Measurements from ENCODE around the gene ALOX12.
"Not testable (repeated sequence)": the region's sequence is repeated elsewhere in the genome, so short reads cannot be mapped to it uniquely, and the experiment has no call there.

Gene ALOX12

GRCh38 chr17:6995500-6996255 lies at the start of gene ALOX12:
Gene ALOX12 (plus strand): TSS chr17:6996049. CDS start chr17:6996118, 69 bp downstream.
- H3K27me3 ChIP-seq: no peaks in the 10 kb centered on the region
- no peak for TF ChIP-seq CTCF (IDR thresholded peaks at IDR 0.05)

GRCh38 chr17:6947745-6948144 lies 48.1 kb upstream of the ALOX12 start:
- peak overlapping the region; percentile 75 for H3K27ac ChIP-seq
- no peaks in the 10 kb centered on the region for H3K9me3 ChIP-seq
- no peak for TF ChIP-seq CTCF (IDR thresholded peaks at IDR 0.05)
- H3K36me3 ChIP-seq: no peaks in the 10 kb centered on the region
- H3K4me1 ChIP-seq (ENCODE audit: control insufficient read depth in 1 of 2, insufficient read depth in 1 of 2, low read depth in 1 of 2, low read length in 1 of 2): peaks cover 27 to 33% of the 10 kb centered on the region in 2 experiments
- no peaks in the 10 kb centered on the region for H3K27me3 ChIP-seq
- H3K4me3 ChIP-seq (ENCODE audit: low read depth in 1 of 2, low read length in 1 of 2): no peak overlapping the region

More at GRCh38 chr17:6995500-6996255, at the start of gene ALOX12:
- peak within 1 kb of the TSS in 1 of 2 experiments; percentile 28 for H3K4me3 ChIP-seq (ENCODE audit: low read depth in 1 of 2, low read length in 1 of 2)
- peaks cover 48% of the 10 kb centered on the region for H3K36me3 ChIP-seq
- no peak within 1 kb of the TSS for H3K27ac ChIP-seq
- H3K4me1 ChIP-seq (ENCODE audit: control insufficient read depth in 1 of 2, insufficient read depth in 1 of 2, low read depth in 1 of 2, low read length in 1 of 2): peaks cover 0 to 7% of the 10 kb centered on the region in 2 experiments
- no peaks in the 10 kb centered on the region for H3K9me3 ChIP-seq

GRCh38 chr17:6948562-6948961 lies 47.3 kb upstream of the ALOX12 start:
- H3K4me1 ChIP-seq (ENCODE audit: control insufficient read depth in 1 of 2, insufficient read depth in 1 of 2, low read depth in 1 of 2, low read length in 1 of 2): peaks cover 25 to 27% of the 10 kb centered on the region in 2 experiments
- H3K27ac ChIP-seq: peak overlapping the region; percentile 75
- H3K36me3 ChIP-seq: no peaks in the 10 kb centered on the region
- no peaks in the 10 kb centered on the region for H3K27me3 ChIP-seq
- H3K4me3 ChIP-seq (ENCODE audit: low read depth in 1 of 2, low read length in 1 of 2): peak overlapping the region in 1 of 2 experiments; percentile 17
- TF ChIP-seq CTCF (IDR thresholded peaks at IDR 0.05): no peak
- no peaks in the 10 kb centered on the region for H3K9me3 ChIP-seq

GRCh38 chr17:6948976-6949375 lies 46.9 kb upstream of the ALOX12 start:
- peak overlapping the region in 1 of 2 experiments; percentile 17 for H3K4me3 ChIP-seq (ENCODE audit: low read depth in 1 of 2, low read length in 1 of 2)
- TF ChIP-seq CTCF (IDR thresholded peaks at IDR 0.05): no peak
- H3K4me1 ChIP-seq (ENCODE audit: control insufficient read depth in 1 of 2, insufficient read depth in 1 of 2, low read depth in 1 of 2, low read length in 1 of 2): peaks cover 25 to 27% of the 10 kb centered on the region in 2 experiments
- H3K27ac ChIP-seq: peak overlapping the region; percentile 75
- no peaks in the 10 kb centered on the region for H3K36me3 ChIP-seq
- H3K27me3 ChIP-seq: no peaks in the 10 kb centered on the region
- H3K9me3 ChIP-seq: no peaks in the 10 kb centered on the region

- not testable (repeated sequence) for H3K9me3 ChIP-seq; H3K27me3 ChIP-seq; H3K36me3 ChIP-seq; H3K4me3 ChIP-seq (ENCODE audit: low read depth in 1 of 2, low read length in 1 of 2)
- H3K4me1 ChIP-seq (ENCODE audit: control insufficient read depth in 1 of 2, insufficient read depth in 1 of 2, low read depth in 1 of 2, low read length in 1 of 2): peaks cover 25 to 27% of the 10 kb centered on the region in 2 experiments
- peak overlapping the region; percentile 44 for H3K27ac ChIP-seq
These were observed 44.9 kb upstream of the ALOX12 start for GRCh38 chr17:6950938-6951337.

GRCh38 chr17:6953689-6954088 lies 42.2 kb upstream of the ALOX12 start:
- Histone ChIP-seq H3K9me3 (no peaks in the 10 kb centered on the region), H3K27me3 (no peaks in the 10 kb centered on the region), H3K4me1 (ENCODE audit: control insufficient read depth in 1 of 2, insufficient read depth in 1 of 2, low read depth in 1 of 2, low read length in 1 of 2) (peaks cover 15 to 23% of the 10 kb centered on the region in 2 experiments), H3K4me3 (ENCODE audit: low read depth in 1 of 2, low read length in 1 of 2) (no peak overlapping the region), H3K27ac (no peak overlapping the region), H3K36me3 (no peaks in the 10 kb centered on the region)
- no peak for TF ChIP-seq CTCF (IDR thresholded peaks at IDR 0.05)

Measured in neutrophil (primary cell).